22Rv1 (cell line): ENCODE measurements around the gene HOXB1.
"Not testable (repeated sequence)": the region's sequence is repeated elsewhere in the genome, so short reads cannot be mapped to it uniquely, and the experiment has no call there.

Experiments
- H3K27ac ChIP-seq: fragments of 450-650 bp; 2 replicates; pipeline ENCODE4 v1.5.1; 2017
- ZFX ChIP-seq: fragments of 450-650 bp; IDR thresholded peaks from 2 replicates; pipeline ENCODE4 v1.6.1; 2017; ENCODE audit warnings: antibody characterized with exemption, borderline replicate concordance
- TF ChIP-seq, protein P1 (sequence below): fragments of 450-650 bp; IDR thresholded peaks from 2 replicates; pipeline ENCODE4 v1.5.1; 2017; ENCODE audit warnings: mild to moderate bottlenecking

HOXB1 gene

DNA sequence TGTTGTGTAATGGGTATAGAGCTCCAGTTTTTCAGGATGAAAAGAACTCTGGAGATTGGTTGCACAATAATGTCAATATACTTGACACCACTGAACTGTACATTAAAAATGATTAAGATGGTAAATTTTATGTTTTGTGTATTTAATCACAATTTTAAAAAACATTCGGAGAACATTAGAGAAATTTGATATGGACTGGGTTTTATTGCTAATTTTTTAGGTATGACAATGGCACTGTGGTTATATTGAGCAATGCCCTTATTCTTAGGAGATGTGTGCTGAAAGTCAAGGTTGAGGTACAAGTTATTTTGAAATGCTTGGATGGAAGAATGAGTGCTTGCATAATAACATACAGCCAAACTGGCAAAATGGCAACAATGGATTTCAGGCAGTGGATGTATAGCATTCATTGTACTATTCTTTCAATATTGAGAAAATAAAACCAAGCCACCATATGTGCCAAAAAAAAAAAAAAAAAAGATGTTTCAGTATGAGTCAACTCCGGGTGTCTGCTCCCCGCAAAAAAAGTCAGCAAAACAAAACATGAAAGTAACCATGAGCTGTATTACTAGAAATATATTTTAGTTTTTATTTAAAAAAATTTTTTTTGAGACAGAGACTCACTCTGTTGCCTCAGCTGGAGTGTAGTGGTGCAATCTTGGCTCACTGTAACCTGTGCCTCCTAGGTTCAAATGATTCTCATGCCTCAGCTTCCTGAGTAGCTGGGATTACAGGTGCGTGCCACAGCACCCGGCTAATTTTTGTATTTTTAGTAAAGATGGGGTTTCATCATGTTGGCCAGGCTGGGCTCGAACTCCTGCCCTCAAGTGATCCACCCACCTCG is 19.8 kb downstream of the HOXB1 start:
- TF ChIP-seq ZFX: no peak
- TF ChIP-seq, protein P1, sequence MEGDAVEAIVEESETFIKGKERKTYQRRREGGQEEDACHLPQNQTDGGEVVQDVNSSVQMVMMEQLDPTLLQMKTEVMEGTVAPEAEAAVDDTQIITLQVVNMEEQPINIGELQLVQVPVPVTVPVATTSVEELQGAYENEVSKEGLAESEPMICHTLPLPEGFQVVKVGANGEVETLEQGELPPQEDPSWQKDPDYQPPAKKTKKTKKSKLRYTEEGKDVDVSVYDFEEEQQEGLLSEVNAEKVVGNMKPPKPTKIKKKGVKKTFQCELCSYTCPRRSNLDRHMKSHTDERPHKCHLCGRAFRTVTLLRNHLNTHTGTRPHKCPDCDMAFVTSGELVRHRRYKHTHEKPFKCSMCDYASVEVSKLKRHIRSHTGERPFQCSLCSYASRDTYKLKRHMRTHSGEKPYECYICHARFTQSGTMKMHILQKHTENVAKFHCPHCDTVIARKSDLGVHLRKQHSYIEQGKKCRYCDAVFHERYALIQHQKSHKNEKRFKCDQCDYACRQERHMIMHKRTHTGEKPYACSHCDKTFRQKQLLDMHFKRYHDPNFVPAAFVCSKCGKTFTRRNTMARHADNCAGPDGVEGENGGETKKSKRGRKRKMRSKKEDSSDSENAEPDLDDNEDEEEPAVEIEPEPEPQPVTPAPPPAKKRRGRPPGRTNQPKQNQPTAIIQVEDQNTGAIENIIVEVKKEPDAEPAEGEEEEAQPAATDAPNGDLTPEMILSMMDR: no peak
- no peak overlapping the region for H3K27ac ChIP-seq

DNA sequence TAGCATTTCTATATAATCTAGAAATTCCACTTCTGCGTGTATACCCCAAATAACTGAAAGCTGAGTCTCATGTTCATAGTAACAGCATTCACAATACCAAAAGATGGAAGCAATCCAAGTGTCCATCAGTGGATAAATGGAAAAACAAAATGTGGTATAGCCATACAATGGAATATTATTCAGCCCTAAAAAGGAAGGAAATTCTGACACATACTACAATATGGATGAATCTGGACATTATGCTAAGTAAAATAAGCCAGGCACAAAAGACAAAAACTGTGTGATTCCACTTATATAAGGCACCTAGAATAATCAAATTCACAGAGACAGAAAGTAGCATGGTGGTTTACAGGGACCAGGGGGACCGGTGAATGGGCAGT is 20.4 kb downstream of the HOXB1 start:
- H3K27ac ChIP-seq: no peak overlapping the region
- TF ChIP-seq ZFX: no peak
- TF ChIP-seq, protein P1: no peak

DNA sequence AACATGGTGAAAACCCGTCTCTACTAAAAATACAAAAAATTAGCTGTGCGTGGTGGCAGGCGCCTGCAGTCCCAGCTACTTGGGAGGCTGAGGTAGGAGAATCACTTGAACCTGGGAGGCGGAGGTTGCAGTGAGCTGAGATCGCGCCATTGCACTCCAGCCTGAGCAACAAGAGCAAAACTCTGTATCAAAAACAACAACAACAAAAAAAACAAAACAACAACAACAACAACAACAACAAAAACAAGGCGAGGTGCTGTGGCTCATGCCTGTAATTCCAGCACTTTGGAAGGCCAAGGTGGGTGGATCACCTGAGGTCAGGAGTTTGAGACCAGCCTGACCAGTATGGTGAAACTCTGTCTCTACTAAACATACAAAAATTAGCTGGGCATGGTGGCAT is 21.1 kb downstream of the HOXB1 start:
- H3K27ac ChIP-seq: not testable (repeated sequence)

DNA sequence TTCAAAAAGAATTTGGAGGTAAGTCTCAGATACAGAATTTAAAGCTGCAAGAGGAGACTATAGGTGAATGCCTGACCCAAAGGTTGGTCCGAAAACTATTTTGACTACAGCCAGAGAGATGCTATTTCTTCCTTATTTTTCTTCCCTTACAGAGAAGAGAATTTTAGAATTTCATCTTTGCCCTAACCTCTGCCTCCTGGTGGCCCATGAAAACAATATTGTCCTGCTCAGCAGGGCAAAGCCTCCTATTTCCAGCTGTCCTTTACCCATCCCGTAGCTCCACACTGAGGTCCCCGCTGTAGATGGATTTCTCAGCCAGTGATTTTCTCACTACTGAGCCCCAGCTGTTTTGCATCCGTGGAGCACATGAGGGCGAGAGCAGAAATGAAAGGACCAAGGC is 24.6 kb downstream of the HOXB1 start:
- no peak overlapping the region for H3K27ac ChIP-seq

DNA sequence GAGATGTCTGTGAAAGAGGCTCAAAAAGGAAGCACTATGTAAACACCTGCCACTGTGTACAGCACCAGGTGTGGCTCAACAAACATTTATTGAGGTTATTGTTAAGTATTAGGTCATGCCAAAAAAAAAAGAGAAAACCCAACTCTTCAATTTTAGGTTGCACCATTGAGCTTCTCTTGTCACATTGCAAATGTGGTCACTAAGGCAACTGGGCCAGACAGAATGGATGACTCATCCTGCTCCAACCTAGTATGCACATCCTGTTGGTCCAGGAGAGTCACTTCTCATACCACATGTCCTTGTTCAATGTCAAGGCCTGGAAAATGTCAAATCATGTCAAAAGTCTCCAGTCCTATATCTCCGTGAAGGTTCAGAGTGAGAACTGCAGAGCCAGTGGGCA is 25.0 kb downstream of the HOXB1 start:
- H3K27ac ChIP-seq: no peak overlapping the region
- TF ChIP-seq, protein P1: no peak
- TF ChIP-seq ZFX: no peak

More for the DNA sequence above, 24.6 kb downstream of the HOXB1 start:
- TF ChIP-seq ZFX: no peak
- TF ChIP-seq, protein P1: no peak

DNA sequence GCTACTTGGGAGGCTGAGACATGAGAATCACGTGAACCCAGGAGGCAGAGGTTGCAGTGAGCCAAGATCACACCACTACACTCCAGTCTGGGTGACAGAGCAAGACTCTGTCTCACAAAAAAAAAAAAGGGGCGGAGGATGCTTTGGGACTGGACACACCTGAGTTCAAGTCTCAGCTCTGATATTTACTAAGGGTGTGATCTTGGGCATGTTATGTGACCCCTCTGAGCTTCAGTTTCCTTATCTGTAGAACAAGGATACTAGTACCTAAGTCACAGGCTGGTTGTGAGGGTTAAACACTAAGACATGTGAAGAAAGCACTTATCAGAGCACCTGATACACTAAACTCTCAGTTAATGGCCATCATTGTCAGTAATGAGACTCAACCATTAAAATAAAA is 25.9 kb downstream of the HOXB1 start:
- no peak overlapping the region for H3K27ac ChIP-seq
- no peak for TF ChIP-seq ZFX
- TF ChIP-seq, protein P1: no peak

DNA sequence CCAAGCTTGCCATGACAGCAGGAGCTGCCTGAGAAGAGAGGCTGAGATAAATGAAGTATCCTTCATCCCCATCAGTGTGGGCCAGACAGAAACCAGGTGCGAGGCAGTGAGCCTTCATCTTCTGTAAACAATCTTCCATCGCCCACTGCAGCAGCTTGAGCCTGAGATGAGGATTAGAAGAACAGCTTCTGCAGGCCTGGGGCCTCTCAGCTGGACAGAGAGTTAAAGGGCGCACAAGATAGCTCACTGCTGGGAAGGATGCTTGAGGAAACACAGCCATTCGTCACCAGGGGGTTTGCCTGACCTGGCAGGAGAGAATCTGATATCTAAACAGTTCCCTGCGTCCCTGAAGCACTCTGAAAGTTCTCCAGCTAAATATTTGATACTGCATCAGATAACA is 27.1 kb downstream of the HOXB1 start:
- no peak overlapping the region for H3K27ac ChIP-seq

More for the DNA sequence above, 27.1 kb downstream of the HOXB1 start:
- no peak for TF ChIP-seq ZFX
- TF ChIP-seq, protein P1: no peak
